H9 (cell line): ENCODE data around the gene REEP1. TPM values are rescaled to one million over a fixed set of nuclear protein-coding genes. Genes with fewer than 3 reads are reported as not detected.

Source experiments
- DNase-seq: peaks from one replicate; pipeline ENCODE4 v3.0.0-alpha.2; 2017
- H2AFZ ChIP-seq: one replicate; pipeline ENCODE4 v1.6.1; 2013; ENCODE audit warnings: mild to moderate bottlenecking, low read length, control low read depth, moderate library complexity
- H2AK5ac ChIP-seq: 2 replicates; pipeline ENCODE4 v1.6.1; 2013; ENCODE audit warnings: low read length, control low read depth, mixed read lengths; ENCODE audit not compliant: insufficient read length
- H2BK120ac ChIP-seq: one replicate; pipeline ENCODE4 v1.6.1; 2013; ENCODE audit warnings: low read depth, mild to moderate bottlenecking, low read length, control low read depth, inconsistent platforms; ENCODE audit not compliant: poor library complexity, severe bottlenecking
- H2BK12ac ChIP-seq: 2 replicates; pipeline ENCODE4 v1.6.1; 2013; ENCODE audit warnings: low read length, control low read depth, mixed read lengths, low read depth; ENCODE audit not compliant: insufficient read length
- H2BK15ac ChIP-seq: 2 replicates; pipeline ENCODE4 v1.6.1; 2013; ENCODE audit warnings: low read depth, low read length, control low read depth
- H2BK20ac ChIP-seq: one replicate; pipeline ENCODE4 v1.6.1; 2013; ENCODE audit warnings: low read depth, mild to moderate bottlenecking, low read length, control low read depth, inconsistent platforms; ENCODE audit not compliant: poor library complexity, severe bottlenecking
- H2BK5ac ChIP-seq: 2 replicates; pipeline ENCODE4 v1.6.1; 2013; ENCODE audit warnings: low read length, control low read depth, mixed read lengths; ENCODE audit not compliant: insufficient read length
- H3K14ac ChIP-seq: 2 replicates; pipeline ENCODE4 v1.6.1; 2013; ENCODE audit warnings: low read length, control low read depth; ENCODE audit not compliant: insufficient read depth
- H3K18ac ChIP-seq: 2 replicates; pipeline ENCODE4 v1.6.1; 2013; ENCODE audit warnings: low read depth, mild to moderate bottlenecking, mixed read lengths, low read length, control low read depth; ENCODE audit not compliant: insufficient read length
- H3K23ac ChIP-seq: 2 replicates; pipeline ENCODE4 v1.6.1; 2013; ENCODE audit warnings: low read length, control low read depth, mixed read lengths, low read depth; ENCODE audit not compliant: insufficient read length
- H3K23me2 ChIP-seq: 2 replicates; pipeline ENCODE4 v1.6.1; 2013; ENCODE audit warnings: low read depth, mild to moderate bottlenecking, mixed read lengths, low read length, control low read depth; ENCODE audit not compliant: insufficient read length, poor library complexity, severe bottlenecking
- H3K27ac ChIP-seq: 2 replicates; pipeline ENCODE4 v1.5.1; 2013; ENCODE audit warnings: low read length, control low read depth, mixed read lengths, low read depth; ENCODE audit not compliant: insufficient read length
- H3K27me3 ChIP-seq: 2 replicates; pipeline ENCODE4 v1.6.1; 2013; ENCODE audit warnings: low read length, control low read depth, inconsistent platforms; ENCODE audit not compliant: insufficient read depth
- H3K4ac ChIP-seq: 2 replicates; pipeline ENCODE4 v1.6.1; 2013; ENCODE audit warnings: low read depth, mild to moderate bottlenecking, control low read depth, inconsistent platforms, low read length, moderate library complexity
- H3K4me1 ChIP-seq: 2 replicates; pipeline ENCODE4 v1.6.1; 2013; ENCODE audit warnings: low read length, control low read depth, inconsistent platforms; ENCODE audit not compliant: insufficient read depth
- H3K4me2 ChIP-seq: 2 replicates; pipeline ENCODE4 v1.6.1; 2013; ENCODE audit warnings: low read length, control low read depth, mixed read lengths; ENCODE audit not compliant: insufficient read length, insufficient read depth
- H3K56ac ChIP-seq: 2 replicates; pipeline ENCODE4 v1.6.1; 2013; ENCODE audit warnings: low read depth, mild to moderate bottlenecking, mixed read lengths, low read length, control low read depth; ENCODE audit not compliant: insufficient read length
- H3K79me1 ChIP-seq: 2 replicates; pipeline ENCODE4 v1.6.1; 2013; ENCODE audit warnings: low read depth, mild to moderate bottlenecking, moderate library complexity, low read length, control low read depth, inconsistent platforms; ENCODE audit not compliant: insufficient read depth, poor library complexity, severe bottlenecking
- H3K79me2 ChIP-seq: 2 replicates; pipeline ENCODE4 v1.6.1; 2013; ENCODE audit warnings: low read length, control low read depth, inconsistent platforms; ENCODE audit not compliant: insufficient read depth
- H3K9ac ChIP-seq: 2 replicates; pipeline ENCODE4 v1.6.1; 2013; ENCODE audit warnings: low read length, control low read depth, mixed read lengths; ENCODE audit not compliant: insufficient read length; ENCODE audit errors: extremely low read depth
- H3K9me3 ChIP-seq: one replicate; pipeline ENCODE4 v1.6.1; 2013; ENCODE audit warnings: low read depth, low read length, inconsistent platforms; ENCODE audit not compliant: control insufficient read depth
- H3T11ph ChIP-seq: one replicate; pipeline ENCODE4 v1.6.1; 2013; ENCODE audit warnings: mild to moderate bottlenecking, low read length, control low read depth, inconsistent platforms
- H4K20me1 ChIP-seq: one replicate; pipeline ENCODE4 v1.6.1; 2013; ENCODE audit not compliant: control insufficient read depth, insufficient read length, insufficient read depth
- H4K5ac ChIP-seq: 2 replicates; pipeline ENCODE4 v1.6.1; 2013; ENCODE audit warnings: low read depth, mild to moderate bottlenecking, mixed read lengths, low read length, control low read depth; ENCODE audit not compliant: insufficient read length
- H4K8ac ChIP-seq: replicated peaks from 2 replicates; pipeline ENCODE4 v1.6.1; 2013; ENCODE audit warnings: low read length, control low read depth, mixed read lengths, low read depth; ENCODE audit not compliant: insufficient read length
- H4K91ac ChIP-seq: 2 replicates; pipeline ENCODE4 v1.6.1; 2013; ENCODE audit warnings: low read depth, mild to moderate bottlenecking, moderate library complexity, mixed read lengths, low read length, control low read depth; ENCODE audit not compliant: insufficient read length
- H3K27ac Mint-ChIP-seq, 3 experiments: 2 replicates in 2 of 3; 3 replicates in 1 of 3; pipeline ENCODE4 v1.8.0; 2020 to 2021; ENCODE audit warnings: mixed read lengths in 3 of 3, mild to moderate bottlenecking in 1 of 3, moderate library complexity in 1 of 3
- H3K27me3 Mint-ChIP-seq: 2 replicates; pipeline ENCODE4 v1.8.0; 2021; ENCODE audit warnings: low read depth, mild to moderate bottlenecking, moderate library complexity, mixed read lengths
- H3K36me3 Mint-ChIP-seq, 3 experiments: 2 replicates in 2 of 3; 3 replicates in 1 of 3; pipeline ENCODE4 v1.8.0; 2020 to 2021; ENCODE audit warnings: low read depth in 3 of 3, mixed read lengths in 3 of 3; ENCODE audit not compliant: insufficient read depth in 1 of 3
- H3K4me1 Mint-ChIP-seq, 2 experiments: 2 replicates each; pipeline ENCODE4 v1.8.0; 2020; ENCODE audit warnings: mixed read lengths in 2 of 2
- H3K4me3 Mint-ChIP-seq, 2 experiments: 2 replicates in 1 of 2; 3 replicates in 1 of 2; pipeline ENCODE4 v1.8.0; 2020 to 2021; ENCODE audit warnings: mild to moderate bottlenecking in 2 of 2, mixed read lengths in 2 of 2, moderate library complexity in 1 of 2
- H3K9me3 Mint-ChIP-seq, 2 experiments: 2 replicates in 1 of 2; 3 replicates in 1 of 2; pipeline ENCODE4 v1.8.0; 2020; ENCODE audit warnings: mild to moderate bottlenecking in 2 of 2, mixed read lengths in 2 of 2, moderate library complexity in 1 of 2
- WGBS: extraction: QIAGEN DNeasy Blood & Tissue Kit; methylation state at CpG from one replicate; pipeline ENCODE4 v1.1.7; 2013; ENCODE audit warnings: missing lambda C conversion rate, low lambda C conversion rate, mixed read lengths; ENCODE audit not compliant: insufficient read length; ENCODE audit errors: extremely low coverage; 5-methylcytosine and 5-hydroxymethylcytosine counted together
- total RNA-seq: library from RNA; stranded (reverse); gene quantifications from 2 replicates; pipeline ENCODE4 v1.2.1, GENCODE V29; 2021
- TF ChIP-seq, protein P1 (sequence below): fragments of 200-600 bp; sonication (generic); conservative IDR thresholded peaks from 3 replicates; pipeline ENCODE4 v1.8.0; 2021; ENCODE audit warnings: antibody characterized with exemption, mild to moderate bottlenecking

Gene REEP1
- total RNA-seq, 1 experiment from 2014 or later = 1.3 TPM

GRCh38 chr2:86240251-86240650 is 97.2 kb downstream of the REEP1 start:
- Histone ChIP-seq H4K91ac (no peak overlapping the region), H3K23me2 (no peaks in the 10 kb centered on the region), H3K18ac (no peak overlapping the region), H3T11ph (no peak overlapping the region), H3K4me1 (no peaks in the 10 kb centered on the region), H3K79me2 (no peaks in the 10 kb centered on the region), H4K8ac (no peak overlapping the region), H2BK12ac (no peak overlapping the region), H2AFZ (no peak overlapping the region), H3K79me1 (no peaks in the 10 kb centered on the region), H2AK5ac (no peak overlapping the region), H3K27ac (no peak overlapping the region), H3K9ac (no peak overlapping the region), H3K23ac (no peak overlapping the region), H3K56ac (no peak overlapping the region), H4K20me1 (no peaks in the 10 kb centered on the region), H3K27me3 (no peaks in the 10 kb centered on the region), H2BK15ac (no peak overlapping the region), H3K14ac (no peak overlapping the region), H2BK5ac (no peak overlapping the region), H3K4ac (no peak overlapping the region), H4K5ac (no peak overlapping the region), H2BK20ac (no peak overlapping the region), H3K9me3 (no peaks in the 10 kb centered on the region), H3K4me2 (no peak overlapping the region), H2BK120ac (no peak overlapping the region)
- Mint-ChIP-seq H3K4me3 (no peak overlapping the region), H3K9me3 (peaks cover 0 to 5% of the 10 kb centered on the region in 2 experiments; a peak in 2 of 5 replicates), H3K27ac (peak overlapping the region in 1 of 3 experiments; percentile 40; a peak in 1 of 7 replicates), H3K4me1 (peaks cover 0 to 4% of the 10 kb centered on the region in 2 experiments; a peak in 2 of 4 replicates), H3K27me3 (peaks cover 13% of the 10 kb centered on the region), H3K36me3 (no peaks in the 10 kb centered on the region; a peak in 1 of 7 replicates)
- TF ChIP-seq, protein P1, sequence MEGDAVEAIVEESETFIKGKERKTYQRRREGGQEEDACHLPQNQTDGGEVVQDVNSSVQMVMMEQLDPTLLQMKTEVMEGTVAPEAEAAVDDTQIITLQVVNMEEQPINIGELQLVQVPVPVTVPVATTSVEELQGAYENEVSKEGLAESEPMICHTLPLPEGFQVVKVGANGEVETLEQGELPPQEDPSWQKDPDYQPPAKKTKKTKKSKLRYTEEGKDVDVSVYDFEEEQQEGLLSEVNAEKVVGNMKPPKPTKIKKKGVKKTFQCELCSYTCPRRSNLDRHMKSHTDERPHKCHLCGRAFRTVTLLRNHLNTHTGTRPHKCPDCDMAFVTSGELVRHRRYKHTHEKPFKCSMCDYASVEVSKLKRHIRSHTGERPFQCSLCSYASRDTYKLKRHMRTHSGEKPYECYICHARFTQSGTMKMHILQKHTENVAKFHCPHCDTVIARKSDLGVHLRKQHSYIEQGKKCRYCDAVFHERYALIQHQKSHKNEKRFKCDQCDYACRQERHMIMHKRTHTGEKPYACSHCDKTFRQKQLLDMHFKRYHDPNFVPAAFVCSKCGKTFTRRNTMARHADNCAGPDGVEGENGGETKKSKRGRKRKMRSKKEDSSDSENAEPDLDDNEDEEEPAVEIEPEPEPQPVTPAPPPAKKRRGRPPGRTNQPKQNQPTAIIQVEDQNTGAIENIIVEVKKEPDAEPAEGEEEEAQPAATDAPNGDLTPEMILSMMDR = no peak
- WGBS = no CpG with 5 or more reads among the region's 14 CpGs
- DNase-seq = no peak
